Measurements from ENCODE around the gene CCDC92B.

The CCDC92B gene

DNA sequence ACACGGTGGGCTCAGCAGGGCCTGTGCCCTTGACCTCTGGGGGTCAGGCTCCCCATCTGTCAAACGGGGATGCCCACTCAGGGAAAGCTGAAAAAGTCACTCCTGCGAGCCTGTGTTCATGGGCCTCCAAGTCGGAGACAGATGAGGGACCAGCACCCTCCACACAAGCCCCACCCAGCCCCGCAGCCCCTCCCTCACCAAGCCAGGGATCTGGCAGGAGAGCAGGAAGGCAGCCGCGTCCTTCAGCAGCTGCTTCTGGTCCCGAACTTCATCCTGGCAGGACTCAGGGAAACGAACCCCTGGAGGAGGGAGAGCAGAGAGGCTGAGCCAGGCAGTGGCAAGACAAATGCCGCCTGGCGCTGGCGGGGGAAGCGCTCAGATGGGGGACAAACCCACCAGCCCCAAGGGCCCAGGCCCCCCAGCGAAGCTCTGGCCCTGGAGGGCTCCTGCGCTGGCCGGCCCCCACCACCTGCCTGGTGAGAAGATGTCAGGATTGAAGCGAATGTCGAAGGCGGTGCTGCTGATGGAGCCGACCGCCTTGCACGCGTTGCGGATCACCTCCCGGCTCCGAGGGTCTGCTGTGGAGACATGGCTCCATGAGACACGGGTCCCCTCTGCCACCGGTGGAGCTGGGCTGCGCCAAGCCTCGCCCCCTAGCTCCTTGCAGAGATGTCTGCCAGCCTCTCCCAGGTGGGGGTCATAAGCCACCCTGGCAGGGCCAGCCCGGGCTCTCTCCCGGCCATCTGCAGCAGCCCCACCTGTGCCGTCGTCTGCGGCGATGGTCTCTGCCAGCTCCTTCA, 53.3 kb downstream of the CCDC92B start:
- no peak overlapping the region for H3K4me3 ChIP-seq (ENCODE audit: low read depth, low read length)
- no peak for DNase-seq (ENCODE audit: low read depth)
- TF ChIP-seq, protein P1, sequence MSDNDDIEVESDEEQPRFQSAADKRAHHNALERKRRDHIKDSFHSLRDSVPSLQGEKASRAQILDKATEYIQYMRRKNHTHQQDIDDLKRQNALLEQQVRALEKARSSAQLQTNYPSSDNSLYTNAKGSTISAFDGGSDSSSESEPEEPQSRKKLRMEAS (IDR thresholded peaks at IDR 0.05; ENCODE audit: low read depth, low read length) = no peak
- TF ChIP-seq MYC (IDR thresholded peaks at IDR 0.05; ENCODE audit: low read depth, low read length) (no peak), POLR2A (IDR thresholded peaks at IDR 0.05; ENCODE audit: extremely low read depth, insufficient read length) (no peak)
- TF ChIP-seq, protein P2, sequence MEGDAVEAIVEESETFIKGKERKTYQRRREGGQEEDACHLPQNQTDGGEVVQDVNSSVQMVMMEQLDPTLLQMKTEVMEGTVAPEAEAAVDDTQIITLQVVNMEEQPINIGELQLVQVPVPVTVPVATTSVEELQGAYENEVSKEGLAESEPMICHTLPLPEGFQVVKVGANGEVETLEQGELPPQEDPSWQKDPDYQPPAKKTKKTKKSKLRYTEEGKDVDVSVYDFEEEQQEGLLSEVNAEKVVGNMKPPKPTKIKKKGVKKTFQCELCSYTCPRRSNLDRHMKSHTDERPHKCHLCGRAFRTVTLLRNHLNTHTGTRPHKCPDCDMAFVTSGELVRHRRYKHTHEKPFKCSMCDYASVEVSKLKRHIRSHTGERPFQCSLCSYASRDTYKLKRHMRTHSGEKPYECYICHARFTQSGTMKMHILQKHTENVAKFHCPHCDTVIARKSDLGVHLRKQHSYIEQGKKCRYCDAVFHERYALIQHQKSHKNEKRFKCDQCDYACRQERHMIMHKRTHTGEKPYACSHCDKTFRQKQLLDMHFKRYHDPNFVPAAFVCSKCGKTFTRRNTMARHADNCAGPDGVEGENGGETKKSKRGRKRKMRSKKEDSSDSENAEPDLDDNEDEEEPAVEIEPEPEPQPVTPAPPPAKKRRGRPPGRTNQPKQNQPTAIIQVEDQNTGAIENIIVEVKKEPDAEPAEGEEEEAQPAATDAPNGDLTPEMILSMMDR (IDR thresholded peaks at IDR 0.05; ENCODE audit: low read depth, low read length) = no peak

DNA sequence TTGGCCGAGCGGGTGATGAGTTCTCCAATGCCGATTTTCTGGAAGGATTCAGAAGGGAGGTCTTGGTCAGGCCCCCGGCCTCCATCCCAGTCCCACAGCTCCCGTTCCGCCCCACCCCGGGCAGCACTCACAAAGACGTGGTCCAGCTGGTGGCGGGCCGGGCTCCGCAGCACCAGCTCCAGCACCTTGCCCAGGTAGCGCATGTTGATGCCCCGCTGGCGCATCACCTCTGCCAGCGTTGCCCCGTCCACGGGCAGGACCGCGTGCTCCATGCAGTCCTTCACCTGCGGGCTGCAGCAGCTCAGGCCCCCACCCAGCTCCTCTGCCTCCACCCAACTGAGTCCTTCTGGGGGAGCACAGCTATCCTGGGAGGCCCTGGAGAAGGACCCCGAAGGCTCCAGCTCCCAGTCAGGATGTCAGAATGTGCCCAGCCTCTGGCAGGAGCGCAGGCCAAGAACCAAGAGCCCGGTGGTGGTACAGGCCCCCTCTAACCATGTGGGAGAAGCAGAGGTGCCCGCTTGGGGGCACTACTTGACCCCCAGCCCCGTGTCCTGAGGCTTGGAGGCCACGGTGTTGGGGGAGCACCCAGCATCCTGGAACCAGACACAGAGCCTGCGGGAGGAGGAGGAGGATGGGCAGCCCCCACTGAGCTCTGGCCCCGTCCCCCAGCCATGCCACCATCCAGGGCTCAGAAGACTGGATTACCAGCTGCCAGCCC, 54.0 kb downstream of the CCDC92B start:
- no peak for TF ChIP-seq POLR2A (IDR thresholded peaks at IDR 0.05; ENCODE audit: extremely low read depth, insufficient read length)
- TF ChIP-seq, protein P2 (IDR thresholded peaks at IDR 0.05; ENCODE audit: low read depth, low read length) = no peak
- TF ChIP-seq, protein P1 (IDR thresholded peaks at IDR 0.05; ENCODE audit: low read depth, low read length) = no peak
- no peak for TF ChIP-seq MYC (IDR thresholded peaks at IDR 0.05; ENCODE audit: low read depth, low read length)
- no peak overlapping the region for H3K4me3 ChIP-seq (ENCODE audit: low read depth, low read length)
- DNase-seq (ENCODE audit: low read depth) = no peak

DNA sequence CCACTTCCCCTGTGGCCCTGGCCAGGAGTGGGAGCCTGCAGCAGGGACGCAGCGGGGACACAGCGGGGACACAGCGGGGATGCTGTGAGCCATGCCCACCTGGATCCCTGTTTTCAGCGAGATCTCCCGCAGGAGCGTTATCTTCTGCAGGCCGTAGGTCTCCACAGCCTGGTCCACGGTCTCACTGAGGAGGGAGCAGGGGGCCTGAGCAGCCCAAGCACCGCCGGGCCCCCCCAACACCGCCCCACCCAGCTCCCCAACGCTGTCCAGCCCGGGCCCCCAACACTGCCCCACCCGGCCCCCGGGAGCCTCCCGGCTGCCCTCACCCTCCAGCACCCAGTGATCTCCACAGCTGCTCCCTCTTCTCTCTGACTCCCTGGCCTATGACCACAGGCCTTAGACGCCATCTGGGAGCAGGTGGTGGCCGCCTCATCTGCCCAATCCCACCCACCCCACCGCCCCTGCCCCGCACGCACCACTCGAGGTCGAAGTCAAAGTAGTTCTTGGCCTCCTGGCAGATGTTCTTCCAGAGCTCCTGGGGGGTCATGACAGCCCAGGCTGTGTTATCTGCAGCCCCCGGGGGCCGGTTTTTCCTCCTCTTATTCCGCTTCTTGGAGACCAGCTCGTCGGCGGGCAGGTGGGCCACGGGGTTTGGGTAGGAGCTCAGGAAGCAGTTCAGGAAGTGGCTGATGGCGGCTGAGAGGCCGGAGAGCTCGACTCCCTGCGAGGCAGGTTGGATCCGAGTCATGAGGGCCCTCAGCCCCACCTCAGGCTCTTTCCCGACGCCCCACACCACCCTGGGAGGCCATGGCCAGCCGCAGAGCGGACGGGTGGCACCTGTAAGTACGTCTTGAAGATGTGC, 54.8 kb downstream of the CCDC92B start:
- no peak for DNase-seq (ENCODE audit: low read depth)
- no peak for TF ChIP-seq MYC (IDR thresholded peaks at IDR 0.05; ENCODE audit: low read depth, low read length)
- no peak overlapping the region for H3K4me3 ChIP-seq (ENCODE audit: low read depth, low read length)

DNA sequence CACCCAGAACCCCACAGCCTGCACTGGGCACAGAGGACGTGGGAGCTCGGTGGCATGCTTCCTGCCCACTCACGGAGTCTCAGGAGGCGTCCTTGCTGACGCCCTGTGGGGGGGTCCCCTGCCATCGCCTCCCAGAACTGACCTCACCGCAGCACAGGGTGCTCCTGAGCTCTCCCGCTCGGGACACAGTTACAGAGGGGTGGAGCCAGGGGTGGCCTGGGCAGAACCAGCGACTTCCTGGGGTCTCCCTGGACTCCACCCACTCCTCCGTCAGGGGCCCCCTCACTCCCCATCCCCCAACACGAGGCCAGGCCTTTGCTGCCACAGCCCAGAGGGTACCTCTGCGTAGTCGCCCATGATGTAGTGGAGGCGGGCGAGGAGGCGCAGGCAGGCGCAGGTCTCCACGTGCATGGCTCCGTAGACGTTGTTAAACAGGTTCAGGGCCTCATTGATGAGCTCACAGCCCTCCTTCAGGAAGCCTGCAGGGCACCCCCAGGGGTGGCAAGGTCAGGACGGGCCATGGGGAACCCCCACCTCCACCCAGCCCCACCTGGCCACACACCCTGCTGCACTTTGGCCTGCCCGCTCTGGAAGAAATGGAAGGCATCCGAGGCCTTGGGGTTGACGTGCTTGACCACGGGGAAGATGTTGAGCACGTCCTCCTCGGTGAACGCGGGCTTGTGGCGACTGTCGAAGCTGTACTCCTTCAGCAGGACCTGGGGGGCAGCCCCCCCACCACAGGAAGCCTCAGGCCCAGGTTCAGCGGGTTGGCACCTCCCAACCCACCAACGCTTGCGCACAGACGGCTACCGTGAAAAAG, 55.7 kb downstream of the CCDC92B start:
- TF ChIP-seq, protein P2 (IDR thresholded peaks at IDR 0.05; ENCODE audit: low read depth, low read length) = no peak
- TF ChIP-seq POLR2A (IDR thresholded peaks at IDR 0.05; ENCODE audit: extremely low read depth, insufficient read length) = no peak
- TF ChIP-seq, protein P1 (IDR thresholded peaks at IDR 0.05; ENCODE audit: low read depth, low read length) = no peak
- no peak for TF ChIP-seq MYC (IDR thresholded peaks at IDR 0.05; ENCODE audit: low read depth, low read length)
- no peak for DNase-seq (ENCODE audit: low read depth)
- H3K4me3 ChIP-seq (ENCODE audit: low read depth, low read length) = no peak overlapping the region

DNA sequence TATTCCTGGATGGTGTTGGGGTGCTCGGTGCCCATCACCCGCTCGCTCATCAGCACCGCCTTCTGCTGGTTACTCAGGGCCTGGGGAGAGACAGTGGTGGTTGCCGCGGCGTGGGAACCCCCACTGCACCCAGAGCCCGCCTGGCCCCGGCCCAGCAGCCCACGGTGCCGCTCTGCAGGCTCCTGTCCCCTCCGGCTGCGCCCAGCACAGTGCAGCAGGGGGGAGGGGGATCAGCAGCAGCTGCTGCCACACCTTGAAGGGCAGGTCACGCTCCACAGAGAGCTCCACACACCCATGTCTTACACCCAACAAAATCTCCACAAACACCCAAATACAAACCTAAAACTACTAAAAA, 56.7 kb downstream of the CCDC92B start:
- no peak overlapping the region for H3K4me3 ChIP-seq (ENCODE audit: low read depth, low read length)
- no peak for TF ChIP-seq MYC (IDR thresholded peaks at IDR 0.05; ENCODE audit: low read depth, low read length)
- TF ChIP-seq POLR2A (IDR thresholded peaks at IDR 0.05; ENCODE audit: extremely low read depth, insufficient read length) = no peak
- TF ChIP-seq, protein P1 (IDR thresholded peaks at IDR 0.05; ENCODE audit: low read depth, low read length) = no peak
- TF ChIP-seq, protein P2 (IDR thresholded peaks at IDR 0.05; ENCODE audit: low read depth, low read length) = no peak
- no peak for DNase-seq (ENCODE audit: low read depth)

Measured in NB4 (cell line).